ENCODE results near the gene GRAMD1B.

GRCh38 chr11:123388640-123389039 lies 41.4 kb upstream of the GRAMD1B start:
- no peak for TF ChIP-seq CTCF (conservative IDR thresholded peaks at IDR 0.05)
- no peak for TF ChIP-seq EZH2 (IDR thresholded peaks at IDR 0.05; ENCODE audit: low read depth)
